ENCODE results near the gene TNFRSF18. TPM values are rescaled to one million over a fixed set of nuclear protein-coding genes. Genes with fewer than 3 reads are reported as not detected.

Gene TNFRSF18
- total and polyA plus RNA-seq, 5 donors, result 0.14 to 0.38 TPM; not detected in 3

GRCh38 chr1:1226566-1227362 lies 20.4 kb upstream of the TNFRSF18 start:
- Histone ChIP-seq H3K4me1 (ENCODE audit: control insufficient read depth, insufficient read depth, low read length) (peaks cover 6% of the 10 kb centered on the region), H3K9me3 (ENCODE audit: control insufficient read depth, low read length) (no peaks in the 10 kb centered on the region), H3K27ac (ENCODE audit: low read length) (no peak overlapping the region), H3K4me3 (ENCODE audit: low read length) (no peak overlapping the region), H3K27me3 (ENCODE audit: control insufficient read depth, insufficient read depth) (no peaks in the 10 kb centered on the region)
- ATAC-seq (no peak), DNase-seq (no peak)
- 91% methylated on average over 42 of the region's 44 CpGs for WGBS
- intact Hi-C loops (cut with DNase I), result no loop called here

- Histone ChIP-seq H3K27ac (ENCODE audit: low read length) (no peak overlapping the region), H3K4me3 (ENCODE audit: low read length) (no peak overlapping the region), H3K4me1 (ENCODE audit: control insufficient read depth, insufficient read depth, low read length) (peaks cover 6% of the 10 kb centered on the region), H3K9me3 (ENCODE audit: control insufficient read depth, low read length) (no peaks in the 10 kb centered on the region), H3K27me3 (ENCODE audit: control insufficient read depth, insufficient read depth) (no peaks in the 10 kb centered on the region)
- ATAC-seq (no peak), DNase-seq (no peak)
- intact Hi-C loops (cut with DNase I), result no loop called here
- 72% methylated on average over 18 of the region's 18 CpGs for WGBS
These were observed 19.5 kb upstream of the TNFRSF18 start for GRCh38 chr1:1225913-1226312.

GRCh38 chr1:1225238-1225845 lies 18.9 kb upstream of the TNFRSF18 start:
- no peak overlapping the region for H3K4me3 ChIP-seq (ENCODE audit: low read length)
- intact Hi-C loops (cut with DNase I), result no loop called here
- WGBS, result 89% methylated on average over 34 of the region's 34 CpGs
- peaks cover 6% of the 10 kb centered on the region for H3K4me1 ChIP-seq (ENCODE audit: control insufficient read depth, insufficient read depth, low read length)
- H3K27me3 ChIP-seq (ENCODE audit: control insufficient read depth, insufficient read depth), result no peaks in the 10 kb centered on the region
- ATAC-seq (no peak), DNase-seq (no peak)
- H3K9me3 ChIP-seq (ENCODE audit: control insufficient read depth, low read length), result no peaks in the 10 kb centered on the region
- H3K27ac ChIP-seq (ENCODE audit: low read length), result no peak overlapping the region

GRCh38 chr1:1223891-1224290 lies 17.5 kb upstream of the TNFRSF18 start:
- Histone ChIP-seq H3K9me3 (ENCODE audit: control insufficient read depth, low read length) (no peaks in the 10 kb centered on the region), H3K4me3 (ENCODE audit: low read length) (no peak overlapping the region), H3K27ac (ENCODE audit: low read length) (no peak overlapping the region), H3K4me1 (ENCODE audit: control insufficient read depth, insufficient read depth, low read length) (no peaks in the 10 kb centered on the region), H3K27me3 (ENCODE audit: control insufficient read depth, insufficient read depth) (no peaks in the 10 kb centered on the region)
- ATAC-seq (no peak), DNase-seq (no peak)
- intact Hi-C loops (cut with DNase I), result no loop called here
- 94% methylated on average over 21 of the region's 21 CpGs for WGBS

- WGBS, result 96% methylated on average over 15 of the region's 15 CpGs
- no peak for ATAC-seq
These were observed 16.9 kb upstream of the TNFRSF18 start for GRCh38 chr1:1223321-1223720.

GRCh38 chr1:1222575-1223225 lies 16.3 kb upstream of the TNFRSF18 start:
- Histone ChIP-seq H3K27me3 (ENCODE audit: control insufficient read depth, insufficient read depth) (no peaks in the 10 kb centered on the region), H3K27ac (ENCODE audit: low read length) (no peak overlapping the region), H3K9me3 (ENCODE audit: control insufficient read depth, low read length) (no peaks in the 10 kb centered on the region), H3K4me3 (ENCODE audit: low read length) (no peak overlapping the region), H3K4me1 (ENCODE audit: control insufficient read depth, insufficient read depth, low read length) (no peaks in the 10 kb centered on the region)
- DNase-seq (no peak), ATAC-seq (no peak)
- WGBS, result 93% methylated on average over 44 of the region's 44 CpGs
- intact Hi-C loops (cut with DNase I), result no loop called here

More at GRCh38 chr1:1223321-1223720, 16.9 kb upstream of the TNFRSF18 start:
- Histone ChIP-seq H3K27ac (ENCODE audit: low read length) (no peak overlapping the region), H3K27me3 (ENCODE audit: control insufficient read depth, insufficient read depth) (no peaks in the 10 kb centered on the region), H3K4me1 (ENCODE audit: control insufficient read depth, insufficient read depth, low read length) (no peaks in the 10 kb centered on the region), H3K4me3 (ENCODE audit: low read length) (no peak overlapping the region), H3K9me3 (ENCODE audit: control insufficient read depth, low read length) (no peaks in the 10 kb centered on the region)
- intact Hi-C loops (cut with DNase I), result no loop called here
- no peak for DNase-seq

GRCh38 chr1:1221887-1222574 lies 15.6 kb upstream of the TNFRSF18 start:
- H3K9me3 ChIP-seq (ENCODE audit: control insufficient read depth, low read length), result no peaks in the 10 kb centered on the region
- no peak overlapping the region for H3K27ac ChIP-seq (ENCODE audit: low read length)
- no peak overlapping the region for H3K4me3 ChIP-seq (ENCODE audit: low read length)
- peak in 1 of 2 donors; percentile 3 for ATAC-seq
- 81% methylated on average over 30 of the region's 30 CpGs for whole genome bisulfite sequencing
- no peak for DNase-seq
- intact Hi-C loops (cut with DNase I), result no loop called here
- no peaks in the 10 kb centered on the region for H3K27me3 ChIP-seq (ENCODE audit: control insufficient read depth, insufficient read depth)
- no peaks in the 10 kb centered on the region for H3K4me1 ChIP-seq (ENCODE audit: control insufficient read depth, insufficient read depth, low read length)

GRCh38 chr1:1220197-1220596 lies 13.8 kb upstream of the TNFRSF18 start:
- Histone ChIP-seq H3K9me3 (ENCODE audit: control insufficient read depth, low read length) (no peaks in the 10 kb centered on the region), H3K4me3 (ENCODE audit: low read length) (no peak overlapping the region), H3K27ac (ENCODE audit: low read length) (no peak overlapping the region), H3K4me1 (ENCODE audit: control insufficient read depth, insufficient read depth, low read length) (no peaks in the 10 kb centered on the region), H3K27me3 (ENCODE audit: control insufficient read depth, insufficient read depth) (no peaks in the 10 kb centered on the region)
- 86% methylated on average over 24 of the region's 24 CpGs for WGBS
- intact Hi-C loops (cut with DNase I), result no loop called here
- ATAC-seq, result no peak
- no peak for DNase-seq

- ATAC-seq, result no peak
- no peak for DNase-seq
- WGBS, result 94% methylated on average over 20 of the region's 20 CpGs
- no peaks in the 10 kb centered on the region for H3K4me1 ChIP-seq (ENCODE audit: control insufficient read depth, insufficient read depth, low read length)
- no peaks in the 10 kb centered on the region for H3K27me3 ChIP-seq (ENCODE audit: control insufficient read depth, insufficient read depth)
- intact Hi-C loops (cut with DNase I), result no loop called here
- no peak overlapping the region for H3K4me3 ChIP-seq (ENCODE audit: low read length)
- H3K27ac ChIP-seq (ENCODE audit: low read length), result no peak overlapping the region
- no peaks in the 10 kb centered on the region for H3K9me3 ChIP-seq (ENCODE audit: control insufficient read depth, low read length)
These were observed 12.9 kb upstream of the TNFRSF18 start for GRCh38 chr1:1219341-1219740.

GRCh38 chr1:1218524-1219200 lies 12.3 kb upstream of the TNFRSF18 start:
- ATAC-seq (no peak), DNase-seq (no peak)
- Histone ChIP-seq H3K27ac (ENCODE audit: low read length) (no peak overlapping the region), H3K4me3 (ENCODE audit: low read length) (no peak overlapping the region), H3K27me3 (ENCODE audit: control insufficient read depth, insufficient read depth) (no peaks in the 10 kb centered on the region), H3K9me3 (ENCODE audit: control insufficient read depth, low read length) (no peaks in the 10 kb centered on the region), H3K4me1 (ENCODE audit: control insufficient read depth, insufficient read depth, low read length) (no peaks in the 10 kb centered on the region)
- WGBS, result 90% methylated on average over 36 of the region's 36 CpGs
- intact Hi-C loops (cut with DNase I), result no loop called here

All from right cardiac atrium (tissue), 5 donors.